Measurements from ENCODE around the gene ZPLD1.

- no peak for TF ChIP-seq CTCF (IDR thresholded peaks at IDR 0.05)
- no peak for TF ChIP-seq POLR2A (IDR thresholded peaks at IDR 0.05)
These were observed 50.9 kb downstream of the ZPLD1 start for GRCh38 chr3:102485701-102486100.
